Measurements from ENCODE around the gene PXMP4. TPM values are rescaled to one million over a fixed set of nuclear protein-coding genes. Genes with fewer than 3 reads are reported as not detected.
A peak's percentile ranks its signal among the peaks of the same experiment; 100 is the strongest.

The PXMP4 gene
- total RNA-seq, 4 donors from 2014 or later: 3.4 to 11.7 (median 7.6) TPM

- no peak overlapping the region for H3K27ac ChIP-seq
- no peaks in the 10 kb centered on the region for H3K9me3 ChIP-seq
- intact Hi-C loops (cut with DNase I): no loop called here
- no peak for DNase-seq
- 94 to 97% methylated on average over 6 to 13 of the region's 17 CpGs for WGBS, 2 donors
- H3K4me1 ChIP-seq: peaks cover 10 to 43% (median 14%) of the 10 kb centered on the region in 3 donors
- H3K36me3 ChIP-seq: peaks cover 10 to 39% (median 10%) of the 10 kb centered on the region in 3 donors
- TF ChIP-seq POLR2A (IDR thresholded peaks at IDR 0.05) (no peak), CTCF (IDR thresholded peaks at IDR 0.05) (no peak)
- H3K27me3 ChIP-seq: no peaks in the 10 kb centered on the region
- no peak overlapping the region for H3K4me3 ChIP-seq
Observed at GRCh38 chr20:33656783-33657703, 63.1 kb downstream of the PXMP4 start.

GRCh38 chr20:33656010-33656782 lies 63.9 kb downstream of the PXMP4 start:
- 91% methylated on average over 9 of the region's 10 CpGs; no CpG with 5 or more reads in 1 of the 2 donors for WGBS, 2 donors
- H3K4me1 ChIP-seq: peaks cover 14 to 52% (median 17%) of the 10 kb centered on the region in 3 donors
- H3K4me3 ChIP-seq: no peak overlapping the region
- no peak overlapping the region for H3K27ac ChIP-seq
- no peaks in the 10 kb centered on the region for H3K9me3 ChIP-seq
- H3K36me3 ChIP-seq: peaks cover 10 to 39% (median 10%) of the 10 kb centered on the region in 3 donors
- TF ChIP-seq POLR2A (IDR thresholded peaks at IDR 0.05): no peak
- TF ChIP-seq CTCF (IDR thresholded peaks at IDR 0.05): no peak
- H3K27me3 ChIP-seq: no peaks in the 10 kb centered on the region
- no peak for DNase-seq
- intact Hi-C loops (cut with DNase I): no loop called here

GRCh38 chr20:33655164-33655563 lies 64.9 kb downstream of the PXMP4 start:
- no peak for DNase-seq
- intact Hi-C loops (cut with DNase I): no loop called here
- 62% methylated on average over 2 of the region's 4 CpGs; no CpG with 5 or more reads in 1 of the 2 donors for WGBS, 2 donors
- Histone ChIP-seq H3K9me3 (no peaks in the 10 kb centered on the region), H3K4me3 (no peak overlapping the region), H3K4me1 (peaks cover 14 to 62% (median 23%) of the 10 kb centered on the region in 3 donors), H3K27me3 (no peaks in the 10 kb centered on the region), H3K27ac (no peak overlapping the region), H3K36me3 (peaks cover 10 to 36% (median 10%) of the 10 kb centered on the region in 3 donors)
- TF ChIP-seq CTCF (IDR thresholded peaks at IDR 0.05): no peak
- TF ChIP-seq POLR2A (IDR thresholded peaks at IDR 0.05): no peak

GRCh38 chr20:33654680-33655161 lies 65.4 kb downstream of the PXMP4 start:
- peaks cover 7 to 32% (median 8%) of the 10 kb centered on the region in 3 donors for H3K36me3 ChIP-seq
- H3K4me1 ChIP-seq: peaks cover 14 to 66% (median 28%) of the 10 kb centered on the region in 3 donors
- intact Hi-C loops (cut with DNase I): loop anchor here (5.0 kb wide), 1 partner anchor 197 kb away; no protein-coding TSS in a partner anchor
- TF ChIP-seq POLR2A (IDR thresholded peaks at IDR 0.05): no peak
- no peak for TF ChIP-seq CTCF (IDR thresholded peaks at IDR 0.05)
- peak overlapping the region in 1 of 4 donors; percentile 31 for H3K27ac ChIP-seq
- no peak for DNase-seq
- H3K9me3 ChIP-seq: no peaks in the 10 kb centered on the region
- WGBS, 2 donors: 75 to 78% methylated on average over 6 to 12 of the region's 14 CpGs
- no peaks in the 10 kb centered on the region for H3K27me3 ChIP-seq
- H3K4me3 ChIP-seq: no peak overlapping the region

Data from esophagus squamous epithelium (tissue), 5 donors.